Nephron (organoid): ENCODE data around the gene MYO3A.

Source experiments
- H3K27ac Mint-ChIP-seq, 3 experiments: 2 replicates each; pipeline ENCODE4 v1.8.0; 2020; ENCODE audit warnings: mixed read lengths in 3 of 3, mild to moderate bottlenecking in 2 of 3, moderate library complexity in 1 of 3
- H3K27me3 Mint-ChIP-seq: 2 replicates; pipeline ENCODE4 v1.8.0; 2021; ENCODE audit warnings: low read depth, mild to moderate bottlenecking, moderate library complexity, mixed read lengths
- H3K36me3 Mint-ChIP-seq: 2 replicates; pipeline ENCODE4 v1.8.0; 2020; ENCODE audit warnings: low read depth, mixed read lengths
- H3K4me1 Mint-ChIP-seq: 2 replicates; pipeline ENCODE4 v1.8.0; 2020; ENCODE audit warnings: mixed read lengths
- H3K4me3 Mint-ChIP-seq, 3 experiments: 2 replicates each; pipeline ENCODE4 v1.8.0; 2020; ENCODE audit warnings: mild to moderate bottlenecking in 3 of 3, mixed read lengths in 3 of 3, moderate library complexity in 2 of 3
- H3K9me3 Mint-ChIP-seq: 2 replicates; pipeline ENCODE4 v1.8.0; 2020; ENCODE audit warnings: mixed read lengths
- CTCF ChIP-seq, 3 experiments: fragments of 200-600 bp; sonication (generic); IDR thresholded peaks; one replicate each; pipeline ENCODE4 v1.5.0; 2021; ENCODE audit warnings: antibody characterized with exemption in 3 of 3; ENCODE audit not compliant: unreplicated experiment in 3 of 3

The MYO3A gene

GRCh38 chr10:26194275-26194674 lies 260.2 kb downstream of the MYO3A start:
- Mint-ChIP-seq H3K36me3 (no peaks in the 10 kb centered on the region), H3K27ac (no peak overlapping the region), H3K9me3 (no peaks in the 10 kb centered on the region), H3K4me3 (no peak overlapping the region), H3K27me3 (no peaks in the 10 kb centered on the region), H3K4me1 (no peaks in the 10 kb centered on the region)
- TF ChIP-seq CTCF (IDR thresholded peaks at IDR 0.05; ENCODE audit: unreplicated experiment in 3 of 3), result no peak

- no peak overlapping the region for H3K27ac Mint-ChIP-seq
- H3K9me3 Mint-ChIP-seq, result no peaks in the 10 kb centered on the region
- TF ChIP-seq CTCF (IDR thresholded peaks at IDR 0.05; ENCODE audit: unreplicated experiment in 3 of 3), result no peak
- no peaks in the 10 kb centered on the region for H3K27me3 Mint-ChIP-seq
- H3K4me1 Mint-ChIP-seq, result no peaks in the 10 kb centered on the region
- no peak overlapping the region for H3K4me3 Mint-ChIP-seq
- H3K36me3 Mint-ChIP-seq, result no peaks in the 10 kb centered on the region
Observed at GRCh38 chr10:26197248-26197647, 263.2 kb downstream of the MYO3A start.

- TF ChIP-seq CTCF (IDR thresholded peaks at IDR 0.05; ENCODE audit: unreplicated experiment in 3 of 3), result no peak
- Mint-ChIP-seq H3K36me3 (no peaks in the 10 kb centered on the region), H3K27me3 (no peaks in the 10 kb centered on the region), H3K4me1 (no peaks in the 10 kb centered on the region), H3K27ac (no peak overlapping the region), H3K9me3 (no peaks in the 10 kb centered on the region), H3K4me3 (no peak overlapping the region)
Observed at GRCh38 chr10:26198119-26198518, 264.1 kb downstream of the MYO3A start.

- H3K9me3 Mint-ChIP-seq, result no peaks in the 10 kb centered on the region
- no peaks in the 10 kb centered on the region for H3K4me1 Mint-ChIP-seq
- no peaks in the 10 kb centered on the region for H3K36me3 Mint-ChIP-seq
- no peak overlapping the region for H3K27ac Mint-ChIP-seq
- H3K4me3 Mint-ChIP-seq, result no peak overlapping the region
- no peak for TF ChIP-seq CTCF (IDR thresholded peaks at IDR 0.05; ENCODE audit: unreplicated experiment in 3 of 3)
- H3K27me3 Mint-ChIP-seq, result peaks cover 9% of the 10 kb centered on the region
Observed at GRCh38 chr10:26199841-26200240, 265.8 kb downstream of the MYO3A start.

GRCh38 chr10:26205223-26205622 lies 271.2 kb downstream of the MYO3A start:
- no peak overlapping the region for H3K4me3 Mint-ChIP-seq
- peaks cover 9% of the 10 kb centered on the region for H3K27me3 Mint-ChIP-seq
- no peak for TF ChIP-seq CTCF (IDR thresholded peaks at IDR 0.05; ENCODE audit: unreplicated experiment in 3 of 3)
- no peaks in the 10 kb centered on the region for H3K36me3 Mint-ChIP-seq
- no peak overlapping the region for H3K27ac Mint-ChIP-seq
- H3K9me3 Mint-ChIP-seq, result peaks cover 2% of the 10 kb centered on the region
- no peaks in the 10 kb centered on the region for H3K4me1 Mint-ChIP-seq

- TF ChIP-seq CTCF (IDR thresholded peaks at IDR 0.05; ENCODE audit: unreplicated experiment in 3 of 3), result no peak
- Mint-ChIP-seq H3K36me3 (no peaks in the 10 kb centered on the region), H3K27me3 (no peaks in the 10 kb centered on the region), H3K4me1 (peaks cover 16% of the 10 kb centered on the region), H3K4me3 (no peak overlapping the region), H3K27ac (no peak overlapping the region), H3K9me3 (no peaks in the 10 kb centered on the region)
Observed at GRCh38 chr10:26211781-26212444, 277.9 kb downstream of the MYO3A start.
